HCT116 (cell line): ENCODE data around the gene GOLT1A. TPM values are rescaled to one million over a fixed set of nuclear protein-coding genes. Genes with fewer than 3 reads are reported as not detected.

Experiments used
- ATAC-seq: fragments of 200-7000 bp; cut with Tn5 transposase; 2 replicates; pipeline ENCODE4 v1.9.1; 2020; ENCODE audit warnings: mild to moderate bottlenecking, moderate library complexity
- BruUV-seq: library from RNA; stranded (reverse); fragments of 400-500 nt; replicated peaks from 2 replicates; lab custom pipeline; 2021; lab: Mats Ljungman, UMichigan
- CTCF ChIA-PET: fragments of 300-600 bp; sonication (Branson Sonifier 250); formaldehyde crosslinking; loops from one replicate; lab custom pipeline; 2021; ENCODE audit warnings: antibody characterized with exemption; lab: Charles Lee
- POLR2A ChIA-PET: fragments of 300-600, 350-600 bp; sonication (Branson Sonifier 250); formaldehyde crosslinking; loops from one replicate; lab custom pipeline; 2021; ENCODE audit warnings: antibody characterized with exemption; lab: Charles Lee
- RAD21 ChIA-PET, 2 experiments: fragments of 300-600 bp; sonication (Branson Sonifier 250); formaldehyde crosslinking; loops; one replicate each; lab custom pipeline; 2023; ENCODE audit warnings: low total read pairs in 2 of 2; ENCODE audit not compliant: uncharacterized antibody in 2 of 2, unreplicated experiment in 2 of 2, low non-redundant PET in 1 of 2; lab: Charles Lee
- DNase-seq: peaks from one replicate; pipeline ENCODE4 v3.0.0-alpha.2; 2010; ENCODE audit warnings: low read depth, low spot score
- H2AFZ ChIP-seq: fragments of 200-600 bp; shearing (Covaris generic), sonication (generic); 2 replicates; pipeline ENCODE4 v1.6.1; 2017; ENCODE audit warnings: low read depth, mixed run types, mixed read lengths, antibody characterized with exemption, low read length; ENCODE audit not compliant: poor library complexity, severe bottlenecking
- H3K27ac ChIP-seq: 2 replicates; pipeline ENCODE4 v1.5.1; 2012; ENCODE audit warnings: low read depth, low read length
- H3K27me3 ChIP-seq: fragments of 200-600 bp; sonication (generic); 2 replicates; pipeline ENCODE4 v1.6.1; 2016; ENCODE audit warnings: mixed run types, low read length, mixed read lengths; ENCODE audit not compliant: insufficient read depth
- H3K36me3 ChIP-seq, 2 experiments: fragments of 200-500 bp in 1 of 2; fragments of 200-600 bp in 1 of 2; sonication (Bioruptor generic) in 1 of 2; sonication (generic) in 1 of 2; 2 replicates each; pipeline versions ENCODE4 v1.5.1 to v1.6.1; 2014 to 2016; ENCODE audit warnings: low read length in 2 of 2, inconsistent platforms in 1 of 2, mixed read lengths in 1 of 2, mixed run types in 1 of 2; ENCODE audit not compliant: insufficient read depth in 2 of 2, control insufficient read depth in 1 of 2
- H3K4me1 ChIP-seq, 2 experiments: fragments of 200-600 bp in 1 of 2; sonication (generic) in 1 of 2; 2 replicates each; pipeline versions ENCODE4 v1.5.1 to v1.6.1; 2012 to 2017; ENCODE audit warnings: low read length in 2 of 2, inconsistent platforms in 1 of 2, mild to moderate bottlenecking in 1 of 2, mixed read lengths in 1 of 2, mixed run types in 1 of 2, moderate library complexity in 1 of 2; ENCODE audit not compliant: insufficient read depth in 2 of 2, control insufficient read depth in 1 of 2
- H3K4me2 ChIP-seq: fragments of 200-600 bp; sonication (generic); 2 replicates; pipeline ENCODE4 v1.6.1; 2017; ENCODE audit warnings: mixed run types, low read length, mixed read lengths
- H3K4me3 ChIP-seq, 2 experiments: fragments of 200-600 bp in 1 of 2; sonication (generic) in 1 of 2; replicated peaks in 1 of 2; 2 replicates each; pipeline ENCODE4 v1.5.1; 2011 to 2016; ENCODE audit warnings: low read length in 2 of 2, control low read depth in 1 of 2, low read depth in 1 of 2, mild to moderate bottlenecking in 1 of 2, mixed read lengths in 1 of 2, mixed run types in 1 of 2
- H3K79me2 ChIP-seq: fragments of 200-600 bp; sonication (generic); 2 replicates; pipeline ENCODE4 v1.6.1; 2017; ENCODE audit warnings: mild to moderate bottlenecking, mixed run types, low read length, moderate library complexity, mixed read lengths; ENCODE audit not compliant: insufficient read depth
- H3K9ac ChIP-seq: fragments of 200-600 bp; sonication (generic); 2 replicates; pipeline ENCODE4 v1.6.1; 2016; ENCODE audit warnings: low read length, mixed read lengths
- H3K9me2 ChIP-seq: fragments of 200-600 bp; sonication (generic), shearing (Covaris generic); 2 replicates; pipeline ENCODE4 v1.6.1; 2017; ENCODE audit warnings: mixed run types, mild to moderate bottlenecking, moderate library complexity; ENCODE audit not compliant: insufficient read depth
- H3K9me3 ChIP-seq, 2 experiments: fragments of 200-500 bp in 1 of 2; fragments of 200-600 bp in 1 of 2; sonication (Bioruptor generic) in 1 of 2; sonication (generic) in 1 of 2; 2 replicates each; pipeline ENCODE4 v1.6.1; 2014 to 2017; ENCODE audit warnings: low read length in 2 of 2, mixed read lengths in 2 of 2, inconsistent platforms in 1 of 2, low read depth in 1 of 2, mild to moderate bottlenecking in 1 of 2, mixed run types in 1 of 2, moderate library complexity in 1 of 2; ENCODE audit not compliant: control insufficient read depth in 1 of 2, insufficient read depth in 1 of 2
- H4K20me1 ChIP-seq: fragments of 200-600 bp; sonication (generic), shearing (Covaris generic); 2 replicates; pipeline ENCODE4 v1.6.1; 2017; ENCODE audit warnings: mixed run types, mild to moderate bottlenecking, moderate library complexity; ENCODE audit not compliant: insufficient read depth
- ELF1 ChIP-seq: IDR thresholded peaks from 2 replicates; pipeline ENCODE4 v1.6.1; 2012; ENCODE audit warnings: low read depth, borderline replicate concordance
- JUND ChIP-seq: IDR thresholded peaks from 2 replicates; pipeline ENCODE4 v1.6.1; 2012
- POLR2A ChIP-seq: IDR thresholded peaks from 2 replicates; pipeline ENCODE4 v1.7.0; 2011; ENCODE audit warnings: borderline replicate concordance; ENCODE audit not compliant: insufficient read depth, insufficient read length; ENCODE audit errors: extremely low read depth
- POLR2AphosphoS5 ChIP-seq: IDR thresholded peaks from 2 replicates; pipeline ENCODE4 v1.6.1; 2011; ENCODE audit warnings: mild to moderate bottlenecking, low read depth, low read length, moderate library complexity
- RAD21 ChIP-seq: IDR thresholded peaks from 2 replicates; pipeline ENCODE4 v1.6.1; 2012; ENCODE audit warnings: low read depth, mild to moderate bottlenecking
- SP1 ChIP-seq: IDR thresholded peaks from 2 replicates; pipeline ENCODE4 v1.6.1; 2012; ENCODE audit warnings: low read depth
- SRF ChIP-seq: IDR thresholded peaks from 2 replicates; pipeline ENCODE4 v1.6.1; 2012; ENCODE audit warnings: low read depth
- YY1 ChIP-seq: IDR thresholded peaks from 2 replicates; pipeline ENCODE4 v1.6.1; 2011; ENCODE audit warnings: low read length, low read depth, moderate library complexity, mild to moderate bottlenecking; ENCODE audit not compliant: insufficient replicate concordance; ENCODE audit errors: extremely low read depth
- ZBTB33 ChIP-seq: IDR thresholded peaks from 2 replicates; pipeline ENCODE4 v1.6.1; 2011; ENCODE audit warnings: mild to moderate bottlenecking, low read length, moderate library complexity; ENCODE audit not compliant: insufficient replicate concordance; ENCODE audit errors: extremely low read depth
- intact Hi-C: fragments of 100-400 bp; cut with micrococcal nuclease; formaldehyde crosslinking; loops from 2 replicates; pipeline ENCODE4 v1.10.0; 2022
- total RNA-seq: library from RNA; stranded (reverse); gene quantifications from one replicate; pipeline ENCODE4 v1.2.1, GENCODE V29; 2021; ENCODE audit not compliant: unreplicated experiment

Gene GOLT1A
- total RNA-seq, 1 experiment from 2014 or later: 8.0 TPM

GRCh38 chr1:204262506-204263253 lies 48.9 kb upstream of the GOLT1A start:
- no peak overlapping the region for H3K9ac ChIP-seq
- RAD21 ChIA-PET: interaction anchor here in 1 of 2 experiments (0.7 kb wide), 1 partner anchor 90 kb away, joined by 9 read pairs; no protein-coding TSS in a partner anchor
- H3K4me1 ChIP-seq: no peaks in the 10 kb centered on the region
- POLR2A ChIA-PET: no interaction called here
- no peaks in the 10 kb centered on the region for H3K9me2 ChIP-seq
- H3K4me2 ChIP-seq: no peak overlapping the region
- DNase-seq (no peak), ATAC-seq (no peak)
- no peaks in the 10 kb centered on the region for H4K20me1 ChIP-seq
- no peak overlapping the region for H2AFZ ChIP-seq
- no peaks in the 10 kb centered on the region for H3K79me2 ChIP-seq
- BruUV-seq: no TSS peak
- intact Hi-C loops: no loop called here
- H3K4me3 ChIP-seq: no peak overlapping the region
- no peaks in the 10 kb centered on the region for H3K9me3 ChIP-seq
- H3K36me3 ChIP-seq: no peaks in the 10 kb centered on the region
- TF ChIP-seq RAD21 (no peak), POLR2AphosphoS5 (no peak), JUND (no peak)
- H3K27ac ChIP-seq: no peak overlapping the region
- CTCF ChIA-PET: no interaction called here
- no peaks in the 10 kb centered on the region for H3K27me3 ChIP-seq

- Histone ChIP-seq H2AFZ (no peak overlapping the region), H4K20me1 (no peaks in the 10 kb centered on the region), H3K79me2 (no peaks in the 10 kb centered on the region), H3K36me3 (no peaks in the 10 kb centered on the region; a peak in 1 of 4 replicates), H3K27ac (no peak overlapping the region), H3K4me1 (no peaks in the 10 kb centered on the region), H3K27me3 (no peaks in the 10 kb centered on the region), H3K4me3 (no peak overlapping the region), H3K9ac (no peak overlapping the region), H3K9me2 (no peaks in the 10 kb centered on the region), H3K9me3 (no peaks in the 10 kb centered on the region), H3K4me2 (no peak overlapping the region)
- TF ChIP-seq ZBTB33 (no peak), POLR2A (no peak), YY1 (no peak), SP1 (no peak), POLR2AphosphoS5 (no peak), SRF (no peak), ELF1 (no peak)
- RAD21 ChIA-PET: interaction anchor here in 1 of 2 experiments (0.7 kb wide), 1 partner anchor 91 kb away, joined by 9 read pairs; no protein-coding TSS in a partner anchor
- DNase-seq (no peak), ATAC-seq (no peak)
- intact Hi-C loops: no loop called here
- CTCF ChIA-PET: no interaction called here
- no TSS peak for BruUV-seq
- POLR2A ChIA-PET: no interaction called here
Measured at GRCh38 chr1:204261746-204262505, 48.1 kb upstream of the GOLT1A start.
